CD14-positive monocyte (primary cell): ENCODE results near the gene STEAP4. TPM values are rescaled to one million over a fixed set of nuclear protein-coding genes. Genes with fewer than 3 reads are reported as not detected.

Experiments
- DNase-seq, 3 donors: peaks; one replicate each; pipeline ENCODE4 v3.0.0-alpha.2; 2011 to 2022
- H2AFZ ChIP-seq: 2 replicates; pipeline ENCODE4 v1.6.0; 2012; ENCODE audit warnings: mild to moderate bottlenecking, low read depth, low read length, inconsistent platforms; ENCODE audit not compliant: insufficient read depth, poor library complexity, severe bottlenecking
- H3K27ac ChIP-seq, 2 donors: 1 replicate in 1 of 2; 2 replicates in 1 of 2; pipeline ENCODE4 v1.5.1; 2012 to 2013; ENCODE audit warnings: low read length in 2 of 2, control low read depth in 1 of 2, inconsistent platforms in 1 of 2, low read depth in 1 of 2, mild to moderate bottlenecking in 1 of 2
- H3K27me3 ChIP-seq, 2 donors: one replicate each; pipeline versions ENCODE4 v1.6.0 to v1.6.1; 2011 to 2013; ENCODE audit warnings: low read length in 2 of 2; ENCODE audit not compliant: control insufficient read depth in 2 of 2, insufficient read depth in 2 of 2
- H3K36me3 ChIP-seq, 2 donors: replicated peaks in 1 of 2; 1 replicate in 1 of 2; 2 replicates in 1 of 2; pipeline versions ENCODE4 v1.5.1 to v1.6.1; 2012 to 2013; ENCODE audit warnings: low read length in 2 of 2, control low read depth in 1 of 2, inconsistent platforms in 1 of 2, mild to moderate bottlenecking in 1 of 2; ENCODE audit not compliant: insufficient read depth in 2 of 2, control insufficient read depth in 1 of 2
- H3K4me1 ChIP-seq, 2 donors: 1 replicate in 1 of 2; 2 replicates in 1 of 2; pipeline versions ENCODE4 v1.5.1 to v1.6.1; 2012 to 2013; ENCODE audit warnings: low read length in 2 of 2, control low read depth in 1 of 2, inconsistent platforms in 1 of 2, mild to moderate bottlenecking in 1 of 2, moderate library complexity in 1 of 2; ENCODE audit not compliant: insufficient read depth in 2 of 2, control insufficient read depth in 1 of 2
- H3K4me2 ChIP-seq: replicated peaks from 2 replicates; pipeline ENCODE3; 2012; ENCODE audit warnings: low read length, moderate library complexity, mild to moderate bottlenecking; ENCODE audit not compliant: poor library complexity, severe bottlenecking; ENCODE audit errors: extremely low read depth
- H3K4me3 ChIP-seq, 3 experiments: fragments of 200-600 bp in 1 of 3; sonication (generic) in 1 of 3; replicated peaks in 1 of 3; 1 replicate in 2 of 3; 2 replicates in 1 of 3; pipeline ENCODE4 v1.5.1; 2011 to 2013; ENCODE audit warnings: low read length in 3 of 3, mild to moderate bottlenecking in 3 of 3, control low read depth in 2 of 3, low read depth in 2 of 3, inconsistent platforms in 1 of 3, moderate library complexity in 1 of 3
- H3K79me2 ChIP-seq: 2 replicates; pipeline ENCODE4 v1.6.0; 2012; ENCODE audit warnings: mild to moderate bottlenecking, control low read depth, inconsistent platforms, low read length, moderate library complexity; ENCODE audit not compliant: insufficient read depth
- H3K9ac ChIP-seq: 2 replicates; pipeline ENCODE4 v1.6.0; 2017; ENCODE audit warnings: low read length, mild to moderate bottlenecking; ENCODE audit not compliant: insufficient read depth, poor library complexity, severe bottlenecking
- H3K9me3 ChIP-seq, 2 donors: replicated peaks in 1 of 2; 1 replicate in 1 of 2; 2 replicates in 1 of 2; pipeline versions ENCODE4 v1.5.1 to v1.6.1; 2012 to 2013; ENCODE audit warnings: low read length in 2 of 2, control low read depth in 1 of 2; ENCODE audit not compliant: control insufficient read depth in 1 of 2, insufficient read depth in 1 of 2
- H4K20me1 ChIP-seq: 2 replicates; pipeline ENCODE4 v1.6.0; 2012; ENCODE audit warnings: mild to moderate bottlenecking, low read length, control low read depth, moderate library complexity; ENCODE audit not compliant: insufficient read depth
- H3K27ac Mint-ChIP-seq, 7 donors: one replicate each; pipeline ENCODE4 v1.8.0; 2020; ENCODE audit warnings: mild to moderate bottlenecking in 7 of 7, mixed read lengths in 7 of 7, moderate library complexity in 6 of 7, inconsistent platforms in 2 of 7
- H3K27me3 Mint-ChIP-seq, 3 donors: one replicate each; pipeline ENCODE4 v1.8.0; 2021 to 2022; ENCODE audit warnings: low read depth in 3 of 3, mild to moderate bottlenecking in 3 of 3, mixed read lengths in 3 of 3, moderate library complexity in 3 of 3, inconsistent platforms in 1 of 3
- H3K36me3 Mint-ChIP-seq, 2 donors: one replicate each; pipeline ENCODE4 v1.8.0; 2020; ENCODE audit warnings: mixed read lengths in 2 of 2, inconsistent platforms in 1 of 2, mild to moderate bottlenecking in 1 of 2
- H3K4me1 Mint-ChIP-seq: one replicate; pipeline ENCODE4 v1.8.0; 2020; ENCODE audit warnings: mild to moderate bottlenecking, mixed read lengths
- H3K4me3 Mint-ChIP-seq, 2 donors: one replicate each; pipeline ENCODE4 v1.8.0; 2020; ENCODE audit warnings: mild to moderate bottlenecking in 2 of 2, mixed read lengths in 2 of 2, moderate library complexity in 1 of 2
- H3K9me3 Mint-ChIP-seq, 7 donors: one replicate each; pipeline ENCODE4 v1.8.0; 2020 to 2022; ENCODE audit warnings: mixed read lengths in 7 of 7, mild to moderate bottlenecking in 6 of 7, moderate library complexity in 6 of 7, inconsistent platforms in 2 of 7
- CTCF ChIP-seq: fragments of 200-600 bp; IDR thresholded peaks from one replicate; pipeline ENCODE4 v1.8.0; 2022; ENCODE audit warnings: antibody characterized with exemption, mild to moderate bottlenecking
- intact Hi-C, 2 donors: fragments of 100-400 bp; cut with micrococcal nuclease; formaldehyde crosslinking; loops; one replicate each; pipeline versions ENCODE4 v1.15.0 to v1.15.1; 2023
- polyA plus RNA-seq, 3 donors: library from polyadenylated mRNA; depleted of rRNA in 1 of 3; unstranded in 2 of 3; stranded (reverse) in 1 of 3; fragments of 300-500 nt in 2 of 3; fragments of >200 nt in 1 of 3; fragmentation: Illumina TruSeq in 2 of 3; gene quantifications; 1 replicate in 2 of 3; 2 replicates in 1 of 3; pipeline ENCODE4 v1.2.3, GENCODE V29; 2012 to 2021

The STEAP4 gene
- polyA plus RNA-seq, 3 donors: 17.1 to 40.0 (median 26.2) TPM

GRCh38 chr7:88337572-88337971 lies 30.9 kb upstream of the STEAP4 start:
- Histone ChIP-seq H3K9me3 (no peaks in the 10 kb centered on the region), H3K27me3 (no peaks in the 10 kb centered on the region), H3K4me1 (no peaks in the 10 kb centered on the region), H3K9ac (no peak overlapping the region), H3K4me2 (no peak overlapping the region), H3K79me2 (no peaks in the 10 kb centered on the region), H2AFZ (no peak overlapping the region), H3K4me3 (no peak overlapping the region), H3K36me3 (no peaks in the 10 kb centered on the region), H3K27ac (no peak overlapping the region), H4K20me1 (no peaks in the 10 kb centered on the region)
- peaks cover 8% of the 10 kb centered on the region for H3K4me1 Mint-ChIP-seq
- peaks cover 0 to 6% (median 3%) of the 10 kb centered on the region in 7 donors for H3K9me3 Mint-ChIP-seq
- peak overlapping the region in 1 of 7 donors; percentile 22 for H3K27ac Mint-ChIP-seq
- H3K36me3 Mint-ChIP-seq: peaks cover 0 to 3% of the 10 kb centered on the region in 2 donors
- H3K27me3 Mint-ChIP-seq: peaks cover 0 to 6% (median 2%) of the 10 kb centered on the region in 3 donors
- no peak for TF ChIP-seq CTCF
- H3K4me3 Mint-ChIP-seq: no peak overlapping the region
- DNase-seq: peak in 1 of 3 donors; percentile 50
- intact Hi-C loops: no loop called here

- Histone ChIP-seq H3K9ac (no peak overlapping the region), H3K4me1 (peaks cover 20 to 25% of the 10 kb centered on the region in 2 donors), H3K36me3 (no peaks in the 10 kb centered on the region), H2AFZ (no peak overlapping the region), H3K4me3 (no peak overlapping the region), H3K4me2 (no peak overlapping the region), H3K27me3 (no peaks in the 10 kb centered on the region), H3K79me2 (no peaks in the 10 kb centered on the region), H3K9me3 (peaks cover 6 to 10% of the 10 kb centered on the region in 2 donors), H3K27ac (no peak overlapping the region), H4K20me1 (no peaks in the 10 kb centered on the region)
- Mint-ChIP-seq H3K4me1 (peaks cover 21% of the 10 kb centered on the region), H3K27ac (no peak overlapping the region), H3K9me3 (peaks cover 3 to 15% (median 4%) of the 10 kb centered on the region in 7 donors), H3K27me3 (peaks cover 0 to 6% (median 2%) of the 10 kb centered on the region in 3 donors), H3K36me3 (peaks cover 5 to 12% of the 10 kb centered on the region in 2 donors), H3K4me3 (no peak overlapping the region)
- no peak for DNase-seq
- TF ChIP-seq CTCF: no peak
- intact Hi-C loops: no loop called here
Measured at GRCh38 chr7:88331322-88331721, 24.6 kb upstream of the STEAP4 start.
